ENCODE data around the gene BTNL8.
A peak's percentile ranks its signal among the peaks of the same experiment; 100 is the strongest.

The BTNL8 gene

GRCh38 chr5:180910735-180911134, 11.8 kb downstream of the BTNL8 start:
- H3K9ac ChIP-seq (ENCODE audit: low read depth in 1 of 2, low read length in 2 of 2): no peak overlapping the region
- H3K27ac ChIP-seq (ENCODE audit: low read depth, low read length): no peak overlapping the region

GRCh38 chr5:180914646-180915045, 15.7 kb downstream of the BTNL8 start:
- Histone ChIP-seq H3K4me1 (ENCODE audit: control insufficient read depth in 1 of 2, insufficient read depth in 2 of 2, low read length in 2 of 2) (peaks cover 0 to 12% of the 10 kb centered on the region in 2 donors), H3K27me3 (ENCODE audit: control insufficient read depth in 1 of 2, insufficient read depth in 2 of 2, low read length in 2 of 2) (no peaks in the 10 kb centered on the region), H3K36me3 (ENCODE audit: control insufficient read depth in 1 of 2, insufficient read depth in 2 of 2, low read length in 2 of 2) (peaks cover 24 to 47% of the 10 kb centered on the region in 2 donors), H3K27ac (ENCODE audit: low read depth, low read length) (no peak overlapping the region), H3K4me3 (ENCODE audit: low read depth in 1 of 2, low read length in 2 of 2) (no peak overlapping the region), H3K9ac (ENCODE audit: low read depth in 1 of 2, low read length in 2 of 2) (no peak overlapping the region), H3K9me3 (ENCODE audit: control insufficient read depth in 1 of 2, low read length in 2 of 2) (no peaks in the 10 kb centered on the region)

More at GRCh38 chr5:180910735-180911134, 11.8 kb downstream of the BTNL8 start:
- H3K9me3 ChIP-seq (ENCODE audit: control insufficient read depth in 1 of 2, low read length in 2 of 2): no peaks in the 10 kb centered on the region
- peaks cover 0 to 13% of the 10 kb centered on the region in 2 donors for H3K4me1 ChIP-seq (ENCODE audit: control insufficient read depth in 1 of 2, insufficient read depth in 2 of 2, low read length in 2 of 2)
- peaks cover 24 to 47% of the 10 kb centered on the region in 2 donors for H3K36me3 ChIP-seq (ENCODE audit: control insufficient read depth in 1 of 2, insufficient read depth in 2 of 2, low read length in 2 of 2)
- no peaks in the 10 kb centered on the region for H3K27me3 ChIP-seq (ENCODE audit: control insufficient read depth in 1 of 2, insufficient read depth in 2 of 2, low read length in 2 of 2)
- no peak overlapping the region for H3K4me3 ChIP-seq (ENCODE audit: low read depth in 1 of 2, low read length in 2 of 2)

GRCh38 chr5:180915924-180916323, 17.0 kb downstream of the BTNL8 start:
- Histone ChIP-seq H3K27ac (ENCODE audit: low read depth, low read length) (no peak overlapping the region), H3K9me3 (ENCODE audit: control insufficient read depth in 1 of 2, low read length in 2 of 2) (no peaks in the 10 kb centered on the region), H3K9ac (ENCODE audit: low read depth in 1 of 2, low read length in 2 of 2) (no peak overlapping the region), H3K4me1 (ENCODE audit: control insufficient read depth in 1 of 2, insufficient read depth in 2 of 2, low read length in 2 of 2) (peaks cover 0 to under 1% of the 10 kb centered on the region in 2 donors), H3K36me3 (ENCODE audit: control insufficient read depth in 1 of 2, insufficient read depth in 2 of 2, low read length in 2 of 2) (peaks cover 21 to 43% of the 10 kb centered on the region in 2 donors), H3K27me3 (ENCODE audit: control insufficient read depth in 1 of 2, insufficient read depth in 2 of 2, low read length in 2 of 2) (no peaks in the 10 kb centered on the region), H3K4me3 (ENCODE audit: low read depth in 1 of 2, low read length in 2 of 2) (no peak overlapping the region)

- Histone ChIP-seq H3K9ac (ENCODE audit: low read depth in 1 of 2, low read length in 2 of 2) (no peak overlapping the region), H3K27ac (ENCODE audit: low read depth, low read length) (no peak overlapping the region), H3K27me3 (ENCODE audit: control insufficient read depth in 1 of 2, insufficient read depth in 2 of 2, low read length in 2 of 2) (no peaks in the 10 kb centered on the region), H3K4me1 (ENCODE audit: control insufficient read depth in 1 of 2, insufficient read depth in 2 of 2, low read length in 2 of 2) (no peaks in the 10 kb centered on the region), H3K36me3 (ENCODE audit: control insufficient read depth in 1 of 2, insufficient read depth in 2 of 2, low read length in 2 of 2) (peaks cover 3 to 26% of the 10 kb centered on the region in 2 donors), H3K9me3 (ENCODE audit: control insufficient read depth in 1 of 2, low read length in 2 of 2) (peaks cover 4 to 9% of the 10 kb centered on the region in 2 donors), H3K4me3 (ENCODE audit: low read depth in 1 of 2, low read length in 2 of 2) (no peak overlapping the region)
These were observed 19.4 kb downstream of the BTNL8 start for GRCh38 chr5:180918380-180918779.

DNA sequence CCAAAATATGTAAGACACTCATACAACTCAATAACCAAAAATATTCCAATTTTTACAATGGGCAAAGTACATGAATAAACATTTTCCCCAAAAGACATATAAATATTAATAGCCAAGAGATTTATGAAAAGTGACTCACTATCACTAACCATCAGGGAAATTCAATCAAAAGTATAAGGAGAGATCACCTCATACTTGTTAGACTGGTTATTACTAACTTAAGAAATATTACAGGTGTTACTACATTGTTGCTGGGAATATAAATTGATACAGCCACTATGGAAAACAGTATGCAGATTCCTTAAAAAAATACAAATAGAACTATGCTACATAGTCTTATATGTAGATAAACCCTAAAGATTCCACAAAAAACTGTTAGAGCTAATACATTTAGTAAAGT, 21.8 kb downstream of the BTNL8 start:
- no peak overlapping the region for H3K4me3 ChIP-seq (ENCODE audit: low read depth in 1 of 2, low read length in 2 of 2)
- H3K9ac ChIP-seq (ENCODE audit: low read depth in 1 of 2, low read length in 2 of 2): no peak overlapping the region
- peaks cover 9 to 10% of the 10 kb centered on the region in 2 donors for H3K36me3 ChIP-seq (ENCODE audit: control insufficient read depth in 1 of 2, insufficient read depth in 2 of 2, low read length in 2 of 2)
- H3K9me3 ChIP-seq (ENCODE audit: control insufficient read depth in 1 of 2, low read length in 2 of 2): peaks cover 10 to 19% of the 10 kb centered on the region in 2 donors
- no peaks in the 10 kb centered on the region for H3K27me3 ChIP-seq (ENCODE audit: control insufficient read depth in 1 of 2, insufficient read depth in 2 of 2, low read length in 2 of 2)
- H3K27ac ChIP-seq (ENCODE audit: low read depth, low read length): no peak overlapping the region
- H3K4me1 ChIP-seq (ENCODE audit: control insufficient read depth in 1 of 2, insufficient read depth in 2 of 2, low read length in 2 of 2): no peaks in the 10 kb centered on the region

DNA sequence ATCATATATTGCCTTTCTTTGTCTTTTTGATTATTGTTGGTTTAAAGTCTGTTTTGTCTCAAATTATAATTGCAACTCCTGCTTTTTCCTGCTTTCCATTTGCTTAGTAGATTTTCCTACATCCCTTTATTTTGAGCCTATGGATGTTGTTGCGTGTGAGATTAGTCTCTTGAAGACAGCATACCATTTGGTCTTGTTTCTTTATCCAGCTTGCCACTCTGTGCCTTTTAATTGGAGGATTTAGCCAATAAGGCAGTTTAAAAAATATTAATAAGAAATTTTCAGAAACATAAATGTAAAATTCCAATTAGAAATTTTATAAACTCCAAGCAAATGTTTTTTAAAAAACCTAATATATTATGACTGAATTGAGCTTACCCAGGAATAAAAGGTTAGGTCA, 24.0 kb downstream of the BTNL8 start:
- Histone ChIP-seq H3K9ac (ENCODE audit: low read depth in 1 of 2, low read length in 2 of 2) (no peak overlapping the region), H3K9me3 (ENCODE audit: control insufficient read depth in 1 of 2, low read length in 2 of 2) (peaks cover 15 to 19% of the 10 kb centered on the region in 2 donors), H3K4me1 (ENCODE audit: control insufficient read depth in 1 of 2, insufficient read depth in 2 of 2, low read length in 2 of 2) (no peaks in the 10 kb centered on the region), H3K27ac (ENCODE audit: low read depth, low read length) (no peak overlapping the region), H3K27me3 (ENCODE audit: control insufficient read depth in 1 of 2, insufficient read depth in 2 of 2, low read length in 2 of 2) (no peaks in the 10 kb centered on the region), H3K4me3 (ENCODE audit: low read depth in 1 of 2, low read length in 2 of 2) (no peak overlapping the region), H3K36me3 (ENCODE audit: control insufficient read depth in 1 of 2, insufficient read depth in 2 of 2, low read length in 2 of 2) (peaks cover 9 to 15% of the 10 kb centered on the region in 2 donors)

GRCh38 chr5:180932660-180933059, 33.7 kb downstream of the BTNL8 start:
- Histone ChIP-seq H3K27ac (ENCODE audit: low read depth, low read length) (no peak overlapping the region), H3K36me3 (ENCODE audit: control insufficient read depth in 1 of 2, insufficient read depth in 2 of 2, low read length in 2 of 2) (peaks cover 4 to 21% of the 10 kb centered on the region in 2 donors), H3K4me3 (ENCODE audit: low read depth in 1 of 2, low read length in 2 of 2) (no peak overlapping the region), H3K27me3 (ENCODE audit: control insufficient read depth in 1 of 2, insufficient read depth in 2 of 2, low read length in 2 of 2) (no peaks in the 10 kb centered on the region), H3K4me1 (ENCODE audit: control insufficient read depth in 1 of 2, insufficient read depth in 2 of 2, low read length in 2 of 2) (no peaks in the 10 kb centered on the region), H3K9ac (ENCODE audit: low read depth in 1 of 2, low read length in 2 of 2) (no peak overlapping the region), H3K9me3 (ENCODE audit: control insufficient read depth in 1 of 2, low read length in 2 of 2) (peaks cover 24 to 29% of the 10 kb centered on the region in 2 donors)

- Histone ChIP-seq H3K9me3 (ENCODE audit: control insufficient read depth in 1 of 2, low read length in 2 of 2) (peaks cover 24 to 40% of the 10 kb centered on the region in 2 donors), H3K4me1 (ENCODE audit: control insufficient read depth in 1 of 2, insufficient read depth in 2 of 2, low read length in 2 of 2) (no peaks in the 10 kb centered on the region), H3K27me3 (ENCODE audit: control insufficient read depth in 1 of 2, insufficient read depth in 2 of 2, low read length in 2 of 2) (no peaks in the 10 kb centered on the region)
These were observed 36.2 kb downstream of the BTNL8 start for GRCh38 chr5:180935203-180935602.

GRCh38 chr5:180938294-180938693, 39.3 kb downstream of the BTNL8 start:
- Histone ChIP-seq H3K27ac (ENCODE audit: low read depth, low read length) (no peak overlapping the region), H3K36me3 (ENCODE audit: control insufficient read depth in 1 of 2, insufficient read depth in 2 of 2, low read length in 2 of 2) (peaks cover 4 to 21% of the 10 kb centered on the region in 2 donors), H3K9me3 (ENCODE audit: control insufficient read depth in 1 of 2, low read length in 2 of 2) (peaks cover 24 to 40% of the 10 kb centered on the region in 2 donors), H3K4me1 (ENCODE audit: control insufficient read depth in 1 of 2, insufficient read depth in 2 of 2, low read length in 2 of 2) (no peaks in the 10 kb centered on the region), H3K27me3 (ENCODE audit: control insufficient read depth in 1 of 2, insufficient read depth in 2 of 2, low read length in 2 of 2) (no peaks in the 10 kb centered on the region), H3K9ac (ENCODE audit: low read depth in 1 of 2, low read length in 2 of 2) (no peak overlapping the region), H3K4me3 (ENCODE audit: low read depth in 1 of 2, low read length in 2 of 2) (no peak overlapping the region)

More at GRCh38 chr5:180935203-180935602, 36.2 kb downstream of the BTNL8 start:
- H3K4me3 ChIP-seq (ENCODE audit: low read depth in 1 of 2, low read length in 2 of 2): peak overlapping the region in 1 of 2 donors; percentile 8
- H3K27ac ChIP-seq (ENCODE audit: low read depth, low read length): no peak overlapping the region
- no peak overlapping the region for H3K9ac ChIP-seq (ENCODE audit: low read depth in 1 of 2, low read length in 2 of 2)
- peaks cover 4 to 21% of the 10 kb centered on the region in 2 donors for H3K36me3 ChIP-seq (ENCODE audit: control insufficient read depth in 1 of 2, insufficient read depth in 2 of 2, low read length in 2 of 2)

- Histone ChIP-seq H3K9ac (ENCODE audit: low read depth in 1 of 2, low read length in 2 of 2) (no peak overlapping the region), H3K36me3 (ENCODE audit: control insufficient read depth in 1 of 2, insufficient read depth in 2 of 2, low read length in 2 of 2) (peaks cover 0 to 8% of the 10 kb centered on the region in 2 donors), H3K9me3 (ENCODE audit: control insufficient read depth in 1 of 2, low read length in 2 of 2) (no peaks in the 10 kb centered on the region), H3K4me1 (ENCODE audit: control insufficient read depth in 1 of 2, insufficient read depth in 2 of 2, low read length in 2 of 2) (peaks cover 0 to 3% of the 10 kb centered on the region in 2 donors), H3K27me3 (ENCODE audit: control insufficient read depth in 1 of 2, insufficient read depth in 2 of 2, low read length in 2 of 2) (no peaks in the 10 kb centered on the region), H3K27ac (ENCODE audit: low read depth, low read length) (no peak overlapping the region), H3K4me3 (ENCODE audit: low read depth in 1 of 2, low read length in 2 of 2) (no peak overlapping the region)
These were observed 51.5 kb downstream of the BTNL8 start for GRCh38 chr5:180950291-180950949.

All from duodenal mucosa (tissue), 2 donors.